Mammary epithelial cell (primary cell): ENCODE results near the gene FZD4.

Source experiments
- EZH2 ChIP-seq: IDR thresholded peaks from 2 replicates; pipeline ENCODE4 v1.6.1; 2012; ENCODE audit warnings: low read length, inconsistent platforms, borderline replicate concordance
- TF ChIP-seq, protein P1 (sequence below), 2 donors: IDR thresholded peaks in 1 of 2; conservative IDR thresholded peaks in 1 of 2; 2 replicates each; pipeline ENCODE4 v1.5.1; 2011 to 2012; ENCODE audit warnings: inconsistent platforms in 2 of 2, low read length in 2 of 2, mild to moderate bottlenecking in 2 of 2, control low read depth in 1 of 2, low read depth in 1 of 2; ENCODE audit not compliant: insufficient read depth in 1 of 2; ENCODE audit errors: extremely low read depth in 1 of 2

DNA sequence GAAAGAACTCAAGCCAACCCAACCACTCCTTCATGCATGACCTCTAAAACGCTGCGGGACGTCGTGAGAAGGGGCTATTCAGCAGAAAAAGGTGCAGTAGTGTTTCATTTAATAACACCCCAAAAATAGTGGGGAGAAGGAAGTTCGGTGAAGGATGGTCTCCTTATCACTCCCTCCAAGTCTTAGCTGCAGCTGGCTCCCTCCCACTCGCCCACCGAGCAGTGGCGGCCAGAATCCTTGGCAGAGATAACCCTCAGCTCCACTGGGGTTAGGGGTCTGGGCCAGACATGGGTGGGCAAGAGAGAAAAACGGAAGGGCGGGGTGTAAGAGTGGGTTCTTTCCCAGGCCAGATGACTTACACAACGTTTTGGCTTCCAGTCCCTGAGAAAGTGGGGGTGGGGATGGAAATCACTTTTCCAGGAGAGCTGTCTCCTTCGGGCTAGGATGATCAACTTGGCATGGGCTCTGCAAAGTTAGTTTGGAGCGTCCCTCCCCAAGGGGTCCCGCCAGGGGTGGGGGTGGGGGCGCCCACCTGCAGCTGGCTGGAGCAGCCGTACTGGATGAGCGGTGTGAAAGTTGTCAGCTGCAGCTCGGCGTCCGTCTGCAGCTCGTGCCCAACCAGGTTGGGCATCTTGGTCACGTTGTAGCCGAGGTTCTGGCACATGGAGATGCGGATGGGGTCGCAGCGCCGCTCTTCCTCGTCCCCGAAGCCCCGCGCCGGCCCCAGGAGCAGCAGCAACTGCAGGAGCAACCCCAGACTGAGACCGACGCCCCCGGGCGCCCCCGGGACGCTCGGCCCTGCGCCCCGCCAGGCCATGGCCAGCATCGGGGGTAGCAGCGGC is 705 bp downstream of the FZD4 start:
- TF ChIP-seq, protein P1, sequence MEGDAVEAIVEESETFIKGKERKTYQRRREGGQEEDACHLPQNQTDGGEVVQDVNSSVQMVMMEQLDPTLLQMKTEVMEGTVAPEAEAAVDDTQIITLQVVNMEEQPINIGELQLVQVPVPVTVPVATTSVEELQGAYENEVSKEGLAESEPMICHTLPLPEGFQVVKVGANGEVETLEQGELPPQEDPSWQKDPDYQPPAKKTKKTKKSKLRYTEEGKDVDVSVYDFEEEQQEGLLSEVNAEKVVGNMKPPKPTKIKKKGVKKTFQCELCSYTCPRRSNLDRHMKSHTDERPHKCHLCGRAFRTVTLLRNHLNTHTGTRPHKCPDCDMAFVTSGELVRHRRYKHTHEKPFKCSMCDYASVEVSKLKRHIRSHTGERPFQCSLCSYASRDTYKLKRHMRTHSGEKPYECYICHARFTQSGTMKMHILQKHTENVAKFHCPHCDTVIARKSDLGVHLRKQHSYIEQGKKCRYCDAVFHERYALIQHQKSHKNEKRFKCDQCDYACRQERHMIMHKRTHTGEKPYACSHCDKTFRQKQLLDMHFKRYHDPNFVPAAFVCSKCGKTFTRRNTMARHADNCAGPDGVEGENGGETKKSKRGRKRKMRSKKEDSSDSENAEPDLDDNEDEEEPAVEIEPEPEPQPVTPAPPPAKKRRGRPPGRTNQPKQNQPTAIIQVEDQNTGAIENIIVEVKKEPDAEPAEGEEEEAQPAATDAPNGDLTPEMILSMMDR (conservative IDR thresholded peaks at IDR 0.05 in 1 of 2, IDR thresholded peaks at IDR 0.05 in 1 of 2; ENCODE audit: extremely low read depth in 1 of 2, insufficient read depth in 1 of 2, low read depth in 1 of 2, low read length in 2 of 2) = no peak
- TF ChIP-seq EZH2 = no peak
